ENCODE data around the gene ARHGEF16.
A peak's percentile ranks its signal among the peaks of the same experiment; 100 is the strongest.

The ARHGEF16 gene

GRCh38 chr1:3483801-3484444 is 29.5 kb downstream of the ARHGEF16 start:
- H3K4me1 ChIP-seq, result no peaks in the 10 kb centered on the region
- no peak overlapping the region for H3K4me3 ChIP-seq
- peaks cover 0 to 14% of the 10 kb centered on the region in 2 donors for H3K27me3 ChIP-seq
- H3K36me3 ChIP-seq, result peaks cover 0 to 8% (median under 1%) of the 10 kb centered on the region in 3 donors
- no peak for DNase-seq
- H3K27ac ChIP-seq, result no peak overlapping the region
- peak; percentile 44 to 54 for TF ChIP-seq CTCF (IDR thresholded peaks at IDR 0.05)
- H3K9me3 ChIP-seq, result peaks cover 0 to 16% (median 0%) of the 10 kb centered on the region in 3 donors
- intact Hi-C loops (cut with DNase I; ENCODE audit: low total_unique reads), result loop anchor here (2.0 kb wide), 1 partner anchor 31 kb away; no protein-coding TSS in a partner anchor

GRCh38 chr1:3485016-3485415 is 30.6 kb downstream of the ARHGEF16 start:
- DNase-seq, result no peak
- H3K27me3 ChIP-seq, result peaks cover 0 to 10% of the 10 kb centered on the region in 2 donors
- peaks cover 5 to 19% (median 12%) of the 10 kb centered on the region in 3 donors for H3K36me3 ChIP-seq
- peaks cover 0 to 19% (median 0%) of the 10 kb centered on the region in 3 donors for H3K9me3 ChIP-seq
- intact Hi-C loops (cut with DNase I; ENCODE audit: low total_unique reads), result loop anchor here (2.0 kb wide), 1 partner anchor 32 kb away; no protein-coding TSS in a partner anchor
- no peaks in the 10 kb centered on the region for H3K4me1 ChIP-seq
- no peak overlapping the region for H3K4me3 ChIP-seq
- TF ChIP-seq CTCF (IDR thresholded peaks at IDR 0.05), result no peak
- H3K27ac ChIP-seq, result no peak overlapping the region

GRCh38 chr1:3488432-3488831 is 34.0 kb downstream of the ARHGEF16 start:
- intact Hi-C loops (cut with DNase I; ENCODE audit: low total_unique reads), result no loop called here
- no peak for TF ChIP-seq CTCF (IDR thresholded peaks at IDR 0.05)

DNA sequence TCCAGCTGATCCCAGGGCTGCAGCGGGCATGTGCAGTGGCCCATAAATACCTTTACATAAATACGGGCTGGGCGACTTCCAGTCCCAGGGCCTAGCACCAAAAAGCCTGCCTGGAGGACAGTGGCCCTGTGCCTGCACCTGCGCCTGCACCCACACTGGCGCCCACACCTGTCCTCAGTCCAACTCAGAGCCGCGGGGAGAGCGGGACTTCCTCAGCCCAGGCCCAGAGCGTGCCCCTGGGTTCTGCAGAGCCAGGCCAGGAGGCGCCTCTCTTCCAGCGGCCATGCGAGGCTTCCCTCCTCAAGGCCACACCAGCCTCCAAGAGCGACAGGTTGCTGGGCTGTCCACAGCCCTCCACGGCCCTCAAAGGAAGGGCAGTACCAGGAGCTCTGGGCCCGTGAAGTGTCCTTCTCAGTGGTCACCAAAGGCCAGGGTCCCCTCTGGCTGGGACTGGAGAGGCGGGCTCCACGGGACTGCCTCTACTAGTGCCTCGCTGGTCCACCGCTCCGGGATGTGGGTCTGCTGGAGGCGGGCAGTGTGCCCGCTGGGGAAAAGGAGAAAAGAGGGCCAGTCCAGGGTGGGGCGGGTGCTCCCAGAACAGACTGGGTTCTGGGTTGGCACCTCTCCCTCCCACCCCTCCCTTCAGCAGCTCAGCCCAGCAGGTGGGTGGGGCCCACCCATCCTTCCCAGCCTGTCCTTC is 35.7 kb downstream of the ARHGEF16 start:
- Histone ChIP-seq H3K9me3 (peaks cover 0 to 13% (median 0%) of the 10 kb centered on the region in 3 donors), H3K4me1 (peaks cover 0 to 10% (median 2%) of the 10 kb centered on the region in 4 donors), H3K27me3 (no peaks in the 10 kb centered on the region), H3K36me3 (peaks cover 9 to 51% (median 33%) of the 10 kb centered on the region in 3 donors), H3K27ac (no peak overlapping the region), H3K4me3 (no peak overlapping the region)
- intact Hi-C loops (cut with DNase I; ENCODE audit: low total_unique reads), result loop anchor here (2.0 to 5.0 kb wide), 2 partner anchors 62 to 131 kb away; no protein-coding TSS in a partner anchor
- DNase-seq, result no peak
- TF ChIP-seq CTCF (IDR thresholded peaks at IDR 0.05), result no peak

More at GRCh38 chr1:3488432-3488831, 34.0 kb downstream of the ARHGEF16 start:
- DNase-seq, result no peak
- Histone ChIP-seq H3K36me3 (peaks cover 9 to 33% (median 18%) of the 10 kb centered on the region in 3 donors), H3K4me3 (no peak overlapping the region), H3K4me1 (peaks cover 0 to 10% (median 2%) of the 10 kb centered on the region in 4 donors), H3K27ac (no peak overlapping the region), H3K27me3 (no peaks in the 10 kb centered on the region), H3K9me3 (peaks cover 0 to 19% (median 0%) of the 10 kb centered on the region in 3 donors)

DNA sequence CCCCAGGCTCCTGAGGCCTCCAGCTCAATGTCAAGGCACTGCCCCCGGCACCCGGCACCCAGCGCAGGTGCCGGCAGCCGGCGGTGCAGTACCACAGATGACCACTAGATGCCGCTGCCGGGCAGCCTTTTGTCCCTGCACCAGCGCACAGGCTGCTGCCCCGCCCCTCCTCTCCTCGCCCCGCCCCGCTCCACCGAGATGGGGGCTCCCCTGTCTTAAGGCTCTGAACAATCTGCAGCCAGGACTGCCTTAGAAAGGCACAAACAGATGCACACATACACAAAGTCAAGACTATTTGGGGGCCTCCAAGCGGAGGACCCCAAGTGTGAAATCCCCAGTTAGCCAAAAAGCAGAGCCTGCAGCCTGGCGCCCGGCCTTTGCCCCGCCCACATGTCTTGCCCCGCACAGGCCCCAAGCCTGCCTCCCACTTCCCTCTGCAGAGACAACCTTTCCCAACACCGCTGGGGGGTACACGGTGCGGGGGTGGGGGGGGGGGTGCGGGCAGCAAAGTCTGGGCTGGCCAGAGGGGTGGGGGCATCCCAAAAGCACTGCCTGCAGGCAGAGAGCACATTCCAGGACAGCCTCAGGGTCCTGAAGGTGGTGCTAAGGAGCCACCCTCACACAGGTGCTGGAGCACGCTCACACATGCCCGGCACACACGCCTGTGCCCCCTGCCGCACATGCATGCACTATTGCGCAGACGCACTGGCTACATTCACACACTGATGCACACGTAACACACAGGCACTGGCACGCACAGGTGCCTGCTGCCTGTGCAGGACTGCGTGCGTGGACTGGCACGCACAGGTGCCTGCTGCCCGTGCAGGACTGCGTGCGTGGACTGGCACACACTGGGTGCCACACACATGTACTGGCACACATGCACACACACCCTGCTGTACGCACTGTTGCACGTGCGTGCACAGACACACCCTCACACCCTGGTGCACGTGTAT is 37.1 kb downstream of the ARHGEF16 start:
- Histone ChIP-seq H3K9me3 (peaks cover 0 to 13% (median 0%) of the 10 kb centered on the region in 3 donors), H3K4me1 (peaks cover 0 to 10% (median 2%) of the 10 kb centered on the region in 4 donors), H3K27me3 (no peaks in the 10 kb centered on the region), H3K27ac (no peak overlapping the region), H3K36me3 (peaks cover 9 to 64% (median 44%) of the 10 kb centered on the region in 3 donors), H3K4me3 (no peak overlapping the region)
- TF ChIP-seq CTCF (IDR thresholded peaks at IDR 0.05), result peak; percentile 96 to 100
- intact Hi-C loops (cut with DNase I; ENCODE audit: low total_unique reads), result loop anchor here (2.0 to 5.0 kb wide), 2 partner anchors 61 to 129 kb away; no protein-coding TSS in a partner anchor
- DNase-seq, result peak; percentile 64 to 82

Data from tibial artery (tissue), 4 donors.